Stomach (tissue), 4 donors: Measurements from ENCODE around the gene SMAD6.

Source experiments
- EP300 ChIP-seq: sonication (generic); formaldehyde crosslinking; IDR thresholded peaks from one replicate; pipeline ENCODE4 v1.6.1; 2017; ENCODE audit warnings: antibody characterized with exemption
- POLR2AphosphoS5 ChIP-seq, 3 donors: sonication (generic); formaldehyde crosslinking; IDR thresholded peaks; one replicate each; pipeline ENCODE4 v1.6.1; 2016; ENCODE audit warnings: antibody characterized with exemption in 3 of 3
- TF ChIP-seq, protein P1 (sequence below), 7 experiments: fragments of 450-650 bp in 4 of 7; fragments of 200-600 bp in 3 of 7; sonication (generic) in 3 of 7; IDR thresholded peaks; one replicate each; pipeline ENCODE4 v1.5.1; 2016 to 2019; ENCODE audit warnings: antibody characterized with exemption in 7 of 7, control low read depth in 2 of 7, mild to moderate bottlenecking in 1 of 7

DNA sequence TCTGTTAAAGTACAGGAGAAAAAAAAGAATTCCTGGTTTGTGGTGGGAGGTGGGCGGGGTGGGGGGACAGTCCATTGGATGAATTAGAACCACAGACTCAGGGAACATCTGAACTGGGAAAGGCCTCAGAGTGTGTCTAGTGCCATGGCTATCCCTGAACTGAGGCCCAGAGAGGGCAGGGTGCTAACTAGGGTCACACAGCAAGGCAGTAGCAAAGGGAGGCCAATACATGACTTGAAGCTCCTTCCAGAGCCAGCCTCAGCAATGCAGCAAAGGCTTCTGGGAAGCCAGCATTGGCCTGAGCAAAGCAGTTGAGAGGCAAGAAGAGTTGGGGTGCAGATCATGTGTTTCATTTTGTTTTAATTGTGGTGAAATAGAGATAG is 85.4 kb downstream of the SMAD6 start:
- TF ChIP-seq, protein P1, sequence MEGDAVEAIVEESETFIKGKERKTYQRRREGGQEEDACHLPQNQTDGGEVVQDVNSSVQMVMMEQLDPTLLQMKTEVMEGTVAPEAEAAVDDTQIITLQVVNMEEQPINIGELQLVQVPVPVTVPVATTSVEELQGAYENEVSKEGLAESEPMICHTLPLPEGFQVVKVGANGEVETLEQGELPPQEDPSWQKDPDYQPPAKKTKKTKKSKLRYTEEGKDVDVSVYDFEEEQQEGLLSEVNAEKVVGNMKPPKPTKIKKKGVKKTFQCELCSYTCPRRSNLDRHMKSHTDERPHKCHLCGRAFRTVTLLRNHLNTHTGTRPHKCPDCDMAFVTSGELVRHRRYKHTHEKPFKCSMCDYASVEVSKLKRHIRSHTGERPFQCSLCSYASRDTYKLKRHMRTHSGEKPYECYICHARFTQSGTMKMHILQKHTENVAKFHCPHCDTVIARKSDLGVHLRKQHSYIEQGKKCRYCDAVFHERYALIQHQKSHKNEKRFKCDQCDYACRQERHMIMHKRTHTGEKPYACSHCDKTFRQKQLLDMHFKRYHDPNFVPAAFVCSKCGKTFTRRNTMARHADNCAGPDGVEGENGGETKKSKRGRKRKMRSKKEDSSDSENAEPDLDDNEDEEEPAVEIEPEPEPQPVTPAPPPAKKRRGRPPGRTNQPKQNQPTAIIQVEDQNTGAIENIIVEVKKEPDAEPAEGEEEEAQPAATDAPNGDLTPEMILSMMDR (IDR thresholded peaks at IDR 0.05): no peak
- TF ChIP-seq POLR2AphosphoS5 (IDR thresholded peaks at IDR 0.05) (no peak), EP300 (no peak)
